GM12875 (cell line): Measurements from ENCODE around the gene LECT2.

Experiments
- H3K4me3 ChIP-seq: one replicate; pipeline ENCODE4 v1.5.1; 2011; ENCODE audit warnings: low read depth, low read length, control low read depth
- CTCF ChIP-seq: IDR thresholded peaks from 2 replicates; pipeline ENCODE4 v1.5.1; 2011; ENCODE audit warnings: low read depth, mild to moderate bottlenecking, control low read depth, inconsistent platforms, low read length, moderate library complexity, borderline replicate concordance; ENCODE audit not compliant: insufficient read depth

Gene LECT2

GRCh38 chr5:135921388-135921787 is 33.4 kb downstream of the LECT2 start:
- H3K4me3 ChIP-seq, result no peak overlapping the region
- no peak for TF ChIP-seq CTCF

GRCh38 chr5:135920199-135920598 is 34.6 kb downstream of the LECT2 start:
- no peak for TF ChIP-seq CTCF
- no peak overlapping the region for H3K4me3 ChIP-seq

- H3K4me3 ChIP-seq, result no peak overlapping the region
- no peak for TF ChIP-seq CTCF
Observed at GRCh38 chr5:135916638-135917263, 38.0 kb downstream of the LECT2 start.

GRCh38 chr5:135915466-135916001 is 39.2 kb downstream of the LECT2 start:
- TF ChIP-seq CTCF, result no peak
- H3K4me3 ChIP-seq, result no peak overlapping the region

GRCh38 chr5:135913713-135914626 is 40.8 kb downstream of the LECT2 start:
- no peak for TF ChIP-seq CTCF
- no peak overlapping the region for H3K4me3 ChIP-seq

- TF ChIP-seq CTCF, result no peak
- no peak overlapping the region for H3K4me3 ChIP-seq
Observed at GRCh38 chr5:135905144-135905543, 49.6 kb downstream of the LECT2 start.

GRCh38 chr5:135901633-135902032 is 53.1 kb downstream of the LECT2 start:
- TF ChIP-seq CTCF, result no peak
- no peak overlapping the region for H3K4me3 ChIP-seq
